ENCODE results near the gene FCHSD1. TPM values are rescaled to one million over a fixed set of nuclear protein-coding genes. Genes with fewer than 3 reads are reported as not detected.

FCHSD1 gene
- total and polyA plus RNA-seq, 10 of the 15 experiments (the other 5 are each of a cell fraction or from before 2014, with no cell fraction given), result 0.97 to 22.8 (median 10.7) TPM

GRCh38 chr5:141617128-141617527, 34.1 kb downstream of the FCHSD1 start:
- ChIA-PET POLR2A (interaction anchor here (0.6 to 13.9 kb wide), 14 partner anchors 9 to 352 kb away, joined by 3 to 215 read pairs (median 6); partner anchors contain the start of genes FCHSD1, HDAC3, RELL2 and RNF14), RAD21 (ENCODE audit: unreplicated experiment) (interaction anchor here (0.6 to 9.9 kb wide), 12 partner anchors 9 to 1122 kb away, joined by 3 to 299 read pairs (median 8); partner anchors contain the start of genes HDAC3, PCDHGA10 and RELL2), SMC1A (ENCODE audit: uncharacterized antibody, unreplicated experiment) (interaction anchor here (1.2 to 14.0 kb wide), 10 partner anchors 12 to 307 kb away, joined by 3 to 245 read pairs (median 6); partner anchors contain the start of genes DELE1, FCHSD1, HDAC3 and RELL2), CTCF (interaction anchor here (0.7 to 15.5 kb wide), 16 partner anchors 9 to 352 kb away, joined by 3 to 517 read pairs (median 5); partner anchors contain the start of genes FCHSD1, HDAC3, PCDHGA10 and RELL2)
- 16% methylated on average over 2 of the region's 2 CpGs for WGBS (ENCODE audit: insufficient coverage, insufficient replicate concordance, low lambda C conversion rate, missing lambda C conversion rate)
- Histone ChIP-seq H2AFZ (ENCODE audit: control insufficient read depth, low read depth, low read length) (no peak overlapping the region), H3K4me2 (ENCODE audit: control insufficient read depth, insufficient read depth) (peak overlapping the region; percentile 91), H3K27me3 (replicated peaks in 1 of 2; ENCODE audit: control insufficient read depth in 2 of 2, insufficient read depth in 2 of 2, low read length in 1 of 2) (no peaks in the 10 kb centered on the region), H3K4me1 (ENCODE audit: control insufficient read depth, insufficient read depth, low read length) (peaks cover 3% of the 10 kb centered on the region; the same call in 1 of the 2 replicates), H3K36me3 (ENCODE audit: control insufficient read depth in 2 of 2, insufficient read depth in 2 of 2, low read length in 1 of 2) (peaks cover 5 to 14% of the 10 kb centered on the region in 2 experiments), H3K9me3 (replicated peaks; ENCODE audit: control insufficient read depth, insufficient read depth, low read length) (no peaks in the 10 kb centered on the region), H3K9ac (ENCODE audit: control insufficient read depth, insufficient read depth, low read length) (peak overlapping the region; percentile 87; the same call in 1 of the 2 replicates), H4K20me1 (ENCODE audit: control insufficient read depth, insufficient read depth) (no peaks in the 10 kb centered on the region), H3K27ac (ENCODE audit: control insufficient read depth, insufficient read depth) (peak overlapping the region; percentile 84; the same call in 1 of the 2 replicates), H3K79me2 (ENCODE audit: control insufficient read depth, insufficient read depth, low read length) (peaks cover 60% of the 10 kb centered on the region), H3K4me3 (peak overlapping the region; percentile 89)
- TF ChIP-seq CBX5 (IDR thresholded peaks at IDR 0.05; ENCODE audit: low read depth), result no peak
- TF ChIP-seq CBFB (IDR thresholded peaks at IDR 0.05; ENCODE audit: low read depth), result no peak
- ATAC-seq, result no peak
- in situ Hi-C loops (cut with MboI) (loop anchor here (25.0 kb wide), 2 partner anchors 1205 to 1580 kb away; partner anchors contain the start of genes ANKHD1 and NRG2), intact Hi-C loops (cut with micrococcal nuclease; ENCODE audit: unreplicated experiment) (loop anchor here (10.0 kb wide), 1 partner anchor 902 kb away; no protein-coding TSS in a partner anchor)
- DNase-seq (ENCODE audit: low read depth, low spot score), result no peak
- FAIRE-seq, result no peak
- no TSS peak for BruUV-seq (replicated peaks)

GRCh38 chr5:141615991-141616720, 35.1 kb downstream of the FCHSD1 start:
- H4K20me1 ChIP-seq (ENCODE audit: control insufficient read depth, insufficient read depth), result no peaks in the 10 kb centered on the region
- H2AFZ ChIP-seq (ENCODE audit: control insufficient read depth, low read depth, low read length), result no peak overlapping the region
- DNase-seq (ENCODE audit: low read depth, low spot score) (no peak), FAIRE-seq (no peak), ATAC-seq (no peak)
- ChIA-PET SMC1A (ENCODE audit: uncharacterized antibody, unreplicated experiment) (interaction anchor here (1.3 to 14.0 kb wide), 9 partner anchors 11 to 308 kb away, joined by 3 to 245 read pairs (median 7); partner anchors contain the start of genes DELE1, FCHSD1, HDAC3 and RELL2), CTCF (interaction anchor here (0.8 to 15.5 kb wide), 13 partner anchors 10 to 353 kb away, joined by 3 to 517 read pairs (median 6); partner anchors contain the start of genes FCHSD1, HDAC3, PCDHGA10 and RELL2), RAD21 (ENCODE audit: unreplicated experiment) (interaction anchor here (1.2 to 9.9 kb wide), 10 partner anchors 8 to 203 kb away, joined by 3 to 299 read pairs (median 10); partner anchors contain the start of genes HDAC3, PCDHGA10 and RELL2), POLR2A (interaction anchor here (0.6 to 13.9 kb wide), 11 partner anchors 8 to 147 kb away, joined by 3 to 215 read pairs (median 11); partner anchors contain the start of genes HDAC3 and RELL2)
- TF ChIP-seq EGR1 (IDR thresholded peaks at IDR 0.05; ENCODE audit: borderline replicate concordance in 1 of 2, low read depth in 2 of 2, low read length in 2 of 2) (peak in 1 of 2 experiments; percentile 71; a peak in 2 of 3 replicates), ZBED1 (IDR thresholded peaks at IDR 0.05; ENCODE audit: borderline replicate concordance) (peak; percentile 38; the same call in 1 of the 2 replicates), FOXM1 (IDR thresholded peaks at IDR 0.05; ENCODE audit: low read depth, low read length) (no peak), ZNF24 (IDR thresholded peaks at IDR 0.05) (no peak)
- peak overlapping the region; percentile 91 for H3K4me2 ChIP-seq (ENCODE audit: control insufficient read depth, insufficient read depth)
- 5% methylated on average over 9 of the region's 9 CpGs for WGBS (ENCODE audit: insufficient coverage, insufficient replicate concordance, low lambda C conversion rate, missing lambda C conversion rate)
- H3K4me1 ChIP-seq (ENCODE audit: control insufficient read depth, insufficient read depth, low read length), result peaks cover 3% of the 10 kb centered on the region; the same call in 1 of the 2 replicates
- peak overlapping the region; percentile 89 for H3K4me3 ChIP-seq
- H3K9me3 ChIP-seq (replicated peaks; ENCODE audit: control insufficient read depth, insufficient read depth, low read length), result no peaks in the 10 kb centered on the region
- peaks cover under 1 to 8% of the 10 kb centered on the region in 2 experiments; a peak in 2 of 4 replicates for H3K36me3 ChIP-seq (ENCODE audit: control insufficient read depth in 2 of 2, insufficient read depth in 2 of 2, low read length in 1 of 2)
- BruUV-seq (replicated peaks), result no TSS peak
- H3K79me2 ChIP-seq (ENCODE audit: control insufficient read depth, insufficient read depth, low read length), result peaks cover 69% of the 10 kb centered on the region
- H3K27ac ChIP-seq (ENCODE audit: control insufficient read depth, insufficient read depth), result peak overlapping the region; percentile 22
- in situ Hi-C loops (cut with MboI), result loop anchor here (25.0 kb wide), 2 partner anchors 1204 to 1579 kb away; partner anchors contain the start of genes ANKHD1 and NRG2
- no peaks in the 10 kb centered on the region for H3K27me3 ChIP-seq (replicated peaks in 1 of 2; ENCODE audit: control insufficient read depth in 2 of 2, insufficient read depth in 2 of 2, low read length in 1 of 2)
- H3K9ac ChIP-seq (ENCODE audit: control insufficient read depth, insufficient read depth, low read length), result peak overlapping the region; percentile 33; the same call in 1 of the 2 replicates
- intact Hi-C loops (cut with micrococcal nuclease; ENCODE audit: unreplicated experiment), result loop anchor here (10.0 kb wide), 1 partner anchor 901 kb away; no protein-coding TSS in a partner anchor
